ENCODE results near the gene PNKP. TPM values are rescaled to one million over a fixed set of nuclear protein-coding genes. Genes with fewer than 3 reads are reported as not detected.
A peak's percentile ranks its signal among the peaks of the same experiment; 100 is the strongest.

The PNKP gene
- total RNA-seq, 1 donor from 2014 or later: 81.3 TPM

DNA sequence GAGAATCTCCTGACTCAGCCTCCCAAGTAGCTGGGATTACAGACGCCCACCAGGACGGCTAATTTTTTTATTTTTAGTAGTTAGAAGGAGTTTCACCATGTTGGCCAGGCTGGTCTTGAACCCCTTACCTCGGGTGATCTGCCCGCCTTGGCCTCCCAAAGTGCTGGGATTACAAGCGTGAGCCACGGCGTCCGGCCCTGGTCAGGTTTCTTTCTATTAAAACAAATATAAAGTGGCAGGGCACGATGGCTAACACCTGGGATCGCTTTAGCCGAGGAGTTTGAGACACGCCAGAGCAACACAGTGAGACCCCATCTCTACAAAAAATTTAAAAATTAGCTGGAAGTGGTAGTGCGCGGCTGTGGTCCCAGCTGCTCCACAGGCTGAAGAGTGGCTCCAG is 50.8 kb downstream of the PNKP start:
- TF ChIP-seq CTCF (IDR thresholded peaks at IDR 0.05; ENCODE audit: partially characterized antibody, unreplicated experiment): no peak
- peaks cover 2% of the 10 kb centered on the region for H3K9me3 Mint-ChIP-seq (ENCODE audit: unreplicated experiment)
- no peak for DNase-seq
- peaks cover 6% of the 10 kb centered on the region for H3K27me3 Mint-ChIP-seq (ENCODE audit: unreplicated experiment)
- no peak overlapping the region for H3K27ac Mint-ChIP-seq (ENCODE audit: unreplicated experiment)
- H3K36me3 Mint-ChIP-seq (ENCODE audit: unreplicated experiment): no peaks in the 10 kb centered on the region
- H3K4me1 Mint-ChIP-seq (ENCODE audit: low read depth, unreplicated experiment): peaks cover 3% of the 10 kb centered on the region
- H3K4me3 Mint-ChIP-seq (ENCODE audit: unreplicated experiment): no peak overlapping the region

GRCh38 chr19:49814010-49814409 is 53.4 kb downstream of the PNKP start:
- Mint-ChIP-seq H3K4me1 (ENCODE audit: low read depth, unreplicated experiment) (peaks cover 4% of the 10 kb centered on the region), H3K36me3 (ENCODE audit: unreplicated experiment) (no peaks in the 10 kb centered on the region), H3K9me3 (ENCODE audit: unreplicated experiment) (peaks cover 5% of the 10 kb centered on the region), H3K4me3 (ENCODE audit: unreplicated experiment) (peak overlapping the region; percentile 93), H3K27ac (ENCODE audit: unreplicated experiment) (peak overlapping the region; percentile 97), H3K27me3 (ENCODE audit: unreplicated experiment) (peaks cover 9% of the 10 kb centered on the region)
- no peak for DNase-seq
- no peak for TF ChIP-seq CTCF (IDR thresholded peaks at IDR 0.05; ENCODE audit: partially characterized antibody, unreplicated experiment)

DNA sequence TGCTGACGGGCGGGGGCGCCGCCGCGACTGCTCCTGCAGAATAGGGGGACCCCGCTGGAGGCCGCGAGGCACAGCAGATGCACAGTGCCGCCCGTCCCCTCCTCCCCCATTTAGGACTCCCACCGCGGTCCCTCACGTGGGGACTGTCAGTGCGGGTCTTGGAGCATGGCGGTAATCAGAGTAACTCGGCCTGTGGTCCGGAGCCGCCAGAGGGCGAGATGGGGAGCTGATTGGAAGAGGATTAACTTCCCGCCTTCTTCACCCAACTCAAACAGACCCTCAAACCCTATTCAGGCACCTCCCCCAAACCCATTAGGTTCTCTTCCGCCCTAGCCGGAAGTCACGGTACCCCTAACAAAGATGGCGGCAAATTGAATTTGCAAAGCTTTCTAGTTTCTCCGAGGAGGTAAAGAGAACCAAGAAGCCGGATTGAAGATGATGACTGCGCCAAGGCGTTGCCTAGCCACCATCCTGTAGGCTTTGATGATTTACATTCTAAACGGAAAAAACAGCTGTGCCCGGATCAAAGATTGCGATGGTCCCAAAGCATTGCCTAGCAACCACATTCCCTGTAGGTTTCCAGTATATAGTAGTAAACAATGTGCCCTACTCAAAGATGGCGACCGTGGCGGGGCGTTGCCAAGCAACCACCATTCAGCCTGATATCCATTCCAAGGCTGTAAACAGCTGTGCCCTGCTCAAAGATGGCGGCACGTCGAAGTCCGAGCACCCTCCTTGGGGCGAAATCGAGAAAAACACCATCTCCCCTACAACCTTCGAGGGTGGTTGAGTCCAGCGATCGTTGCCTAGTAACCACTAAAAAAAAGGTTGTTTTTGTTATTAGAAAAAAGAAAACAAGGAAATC is 54.1 kb downstream of the PNKP start, which contains the start of gene FUZ:
Gene FUZ (minus strand): TSS at position 296 of the 865 bp plus-strand sequence. CDS start 186 bp downstream, at position 110.
- H3K36me3 Mint-ChIP-seq (ENCODE audit: unreplicated experiment): no peaks in the 10 kb centered on the region
- H3K4me3 Mint-ChIP-seq (ENCODE audit: unreplicated experiment): peak within 1 kb of the TSS; percentile 93
- peaks cover 4% of the 10 kb centered on the region for H3K4me1 Mint-ChIP-seq (ENCODE audit: low read depth, unreplicated experiment)
- peaks cover 7% of the 10 kb centered on the region for H3K27me3 Mint-ChIP-seq (ENCODE audit: unreplicated experiment)
- peak within 1 kb of the TSS; percentile 97 for H3K27ac Mint-ChIP-seq (ENCODE audit: unreplicated experiment)
- peaks cover 5% of the 10 kb centered on the region for H3K9me3 Mint-ChIP-seq (ENCODE audit: unreplicated experiment)
- TF ChIP-seq CTCF (IDR thresholded peaks at IDR 0.05; ENCODE audit: partially characterized antibody, unreplicated experiment): no peak
- DNase-seq: peak; percentile 93

- Mint-ChIP-seq H3K27ac (ENCODE audit: unreplicated experiment) (peak overlapping the region; percentile 97), H3K4me3 (ENCODE audit: unreplicated experiment) (peak overlapping the region; percentile 93), H3K9me3 (ENCODE audit: unreplicated experiment) (peaks cover 5% of the 10 kb centered on the region), H3K27me3 (ENCODE audit: unreplicated experiment) (peaks cover 7% of the 10 kb centered on the region), H3K4me1 (ENCODE audit: low read depth, unreplicated experiment) (peaks cover 6% of the 10 kb centered on the region), H3K36me3 (ENCODE audit: unreplicated experiment) (no peaks in the 10 kb centered on the region)
- no peak for TF ChIP-seq CTCF (IDR thresholded peaks at IDR 0.05; ENCODE audit: partially characterized antibody, unreplicated experiment)
- no peak for DNase-seq
These were observed 54.9 kb downstream of the PNKP start for GRCh38 chr19:49812452-49812996.

DNA sequence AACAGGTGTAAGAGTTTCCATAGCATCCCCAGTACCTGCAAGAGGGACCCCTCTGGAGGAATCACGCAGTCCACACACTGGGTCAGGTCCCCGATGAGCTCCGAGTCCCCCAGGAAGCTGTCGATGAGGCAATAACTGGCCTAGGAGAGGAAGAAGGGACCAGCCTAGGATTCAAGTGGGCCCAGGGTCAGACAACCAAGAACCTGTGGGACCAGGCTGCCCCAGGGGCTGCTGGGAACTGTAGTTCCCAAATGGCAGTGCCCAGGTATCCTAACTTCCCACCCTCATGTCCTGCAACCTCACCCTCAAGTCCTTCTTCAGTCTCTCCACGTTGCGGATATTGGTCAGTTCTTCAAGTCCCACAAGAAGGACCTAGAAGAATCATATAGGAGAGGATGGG is 56.0 kb downstream of the PNKP start:
- Mint-ChIP-seq H3K4me3 (ENCODE audit: unreplicated experiment) (peak overlapping the region; percentile 93), H3K9me3 (ENCODE audit: unreplicated experiment) (peaks cover 7% of the 10 kb centered on the region), H3K36me3 (ENCODE audit: unreplicated experiment) (no peaks in the 10 kb centered on the region), H3K27me3 (ENCODE audit: unreplicated experiment) (peaks cover 7% of the 10 kb centered on the region), H3K27ac (ENCODE audit: unreplicated experiment) (no peak overlapping the region), H3K4me1 (ENCODE audit: low read depth, unreplicated experiment) (peaks cover 6% of the 10 kb centered on the region)
- DNase-seq: no peak
- TF ChIP-seq CTCF (IDR thresholded peaks at IDR 0.05; ENCODE audit: partially characterized antibody, unreplicated experiment): no peak
